ENCODE measurements around the gene TENT4B.

Gene TENT4B

GRCh38 chr16:50269769-50270509 is 116.8 kb downstream of the TENT4B start:
- no peak for TF ChIP-seq CTCF (IDR thresholded peaks at IDR 0.05; ENCODE audit: borderline replicate concordance, control extremely low read depth, extremely low read depth, insufficient read depth, missing control alignments)
- no peak for DNase-seq (ENCODE audit: low spot score)
- in situ Hi-C loops (cut with MboI; ENCODE audit: low sequenced_read_pairs, unreplicated experiment) = no loop called here

DNA sequence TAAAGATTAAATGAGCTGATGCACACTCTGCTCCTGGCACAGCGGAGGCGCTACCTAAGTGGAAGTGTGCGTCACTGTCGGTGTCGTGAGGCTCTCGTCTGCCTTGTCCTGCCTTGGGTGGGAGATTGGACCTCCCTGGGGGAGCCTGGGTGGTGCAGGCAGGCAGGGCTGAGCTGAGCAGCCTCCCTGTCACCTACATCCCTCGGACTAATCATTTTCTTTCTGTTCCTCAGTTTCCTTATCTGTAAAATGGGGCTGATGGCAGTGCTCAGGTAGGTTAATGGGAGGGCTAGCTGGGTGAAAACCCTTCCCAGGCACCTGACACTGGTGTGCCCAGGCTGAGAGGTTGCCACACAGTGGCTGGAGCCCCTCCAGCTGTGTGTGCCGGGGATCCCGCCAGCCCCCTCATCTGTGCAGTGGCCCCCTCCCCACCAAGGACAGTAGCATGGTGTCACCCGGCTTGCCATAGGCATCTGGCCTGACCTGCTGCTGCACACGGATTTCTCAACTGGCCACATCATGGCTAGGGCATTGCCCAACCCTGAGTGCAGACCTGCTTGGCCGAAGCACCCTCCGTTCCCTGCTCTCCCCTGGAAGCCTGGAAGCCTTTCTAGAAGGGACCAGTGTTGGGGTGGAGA is 117.5 kb downstream of the TENT4B start:
- in situ Hi-C loops (cut with MboI; ENCODE audit: low sequenced_read_pairs, unreplicated experiment) = no loop called here
- TF ChIP-seq CTCF (IDR thresholded peaks at IDR 0.05; ENCODE audit: borderline replicate concordance, control extremely low read depth, extremely low read depth, insufficient read depth, missing control alignments) = no peak
- DNase-seq (ENCODE audit: low spot score) = no peak

DNA sequence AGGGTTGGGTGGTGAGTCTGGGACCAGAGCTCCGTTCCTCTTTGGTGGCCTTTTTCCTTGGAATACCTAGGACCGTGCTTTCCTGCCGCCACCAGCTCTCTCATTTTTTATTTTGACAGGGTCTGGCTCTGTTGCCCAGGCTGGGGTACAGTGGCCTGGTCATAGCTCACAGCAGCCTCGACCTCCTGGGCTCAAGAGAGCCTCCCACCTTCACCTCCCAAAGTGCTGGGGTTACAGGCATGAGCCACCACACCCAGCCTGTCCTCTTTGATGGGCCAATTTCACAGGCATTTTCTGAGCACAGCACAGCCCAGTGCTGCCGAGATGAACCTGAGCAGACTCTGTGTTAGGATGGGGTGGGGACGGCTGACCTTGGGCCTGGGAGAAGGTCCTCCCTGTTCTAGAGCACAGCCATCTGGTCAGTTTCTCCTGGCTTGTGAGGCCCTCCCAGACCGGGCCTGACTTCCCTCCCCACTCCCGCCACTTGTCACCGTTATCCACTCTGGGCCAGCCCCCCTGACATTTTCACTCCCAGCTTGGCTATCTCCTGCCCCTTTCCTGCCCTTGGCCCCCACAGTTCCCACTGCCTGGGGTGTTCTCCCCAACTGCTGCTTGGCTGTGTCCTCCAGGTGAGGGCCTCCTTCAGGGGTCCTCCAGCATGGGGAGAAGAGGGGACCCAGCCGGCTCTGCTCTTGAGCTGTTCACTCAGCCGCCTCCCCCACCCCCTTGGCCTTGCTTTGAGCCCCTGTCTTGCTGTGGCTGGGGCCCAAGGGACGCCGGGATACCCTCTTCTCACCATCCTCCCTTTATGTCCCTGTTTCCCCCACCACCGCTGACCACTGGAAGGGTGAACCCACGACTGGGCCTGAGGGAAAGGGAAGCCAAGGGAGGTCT is 118.3 kb downstream of the TENT4B start:
- in situ Hi-C loops (cut with MboI; ENCODE audit: low sequenced_read_pairs, unreplicated experiment) = no loop called here
- TF ChIP-seq CTCF (IDR thresholded peaks at IDR 0.05; ENCODE audit: borderline replicate concordance, control extremely low read depth, extremely low read depth, insufficient read depth, missing control alignments) = no peak
- DNase-seq (ENCODE audit: low spot score) = no peak

DNA sequence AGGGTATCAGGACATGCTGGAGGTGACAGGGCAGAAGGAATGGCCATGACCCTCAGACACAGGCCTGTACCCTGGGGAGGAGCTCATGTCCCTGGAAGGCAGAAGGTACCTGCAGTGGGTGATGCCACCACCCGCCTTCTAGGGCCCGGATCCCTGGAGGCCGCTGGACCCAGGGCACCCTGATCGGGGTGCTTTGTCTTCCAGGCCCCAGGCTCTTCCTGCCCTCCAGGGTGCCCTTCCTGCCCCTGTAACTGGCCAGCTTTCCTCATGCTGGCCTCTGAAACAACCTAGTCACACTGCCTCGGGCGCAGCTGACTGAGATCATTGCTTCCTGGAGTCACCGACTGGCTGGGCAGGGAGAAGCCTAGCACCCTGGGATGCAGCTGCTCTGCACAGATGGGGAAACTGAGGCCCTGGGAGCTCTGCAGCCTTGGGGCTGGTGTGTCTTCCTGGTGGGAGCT is 119.0 kb downstream of the TENT4B start:
- in situ Hi-C loops (cut with MboI; ENCODE audit: low sequenced_read_pairs, unreplicated experiment) = no loop called here
- DNase-seq (ENCODE audit: low spot score) = no peak
- no peak for TF ChIP-seq CTCF (IDR thresholded peaks at IDR 0.05; ENCODE audit: borderline replicate concordance, control extremely low read depth, extremely low read depth, insufficient read depth, missing control alignments)

- no peak for DNase-seq (ENCODE audit: low spot score)
- in situ Hi-C loops (cut with MboI; ENCODE audit: low sequenced_read_pairs, unreplicated experiment) = no loop called here
- no peak for TF ChIP-seq CTCF (IDR thresholded peaks at IDR 0.05; ENCODE audit: borderline replicate concordance, control extremely low read depth, extremely low read depth, insufficient read depth, missing control alignments)
These were observed 119.7 kb downstream of the TENT4B start for GRCh38 chr16:50272687-50273381.

DNA sequence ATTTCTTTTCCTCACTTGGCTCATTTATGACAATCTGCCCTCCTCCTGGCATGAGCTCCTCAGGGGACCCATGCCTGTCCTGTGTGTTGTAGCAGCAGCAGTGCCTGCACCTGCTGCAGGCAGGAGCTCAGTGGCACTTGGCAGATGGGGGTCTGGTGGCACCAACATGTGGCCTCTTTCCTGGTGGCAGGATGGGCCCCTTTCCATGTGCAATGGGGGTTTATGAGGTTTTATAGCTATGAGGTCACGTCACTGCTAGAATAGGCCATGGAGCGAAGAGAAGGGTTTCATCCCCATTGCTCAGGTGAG is 120.2 kb downstream of the TENT4B start:
- no peak for TF ChIP-seq CTCF (IDR thresholded peaks at IDR 0.05; ENCODE audit: borderline replicate concordance, control extremely low read depth, extremely low read depth, insufficient read depth, missing control alignments)
- in situ Hi-C loops (cut with MboI; ENCODE audit: low sequenced_read_pairs, unreplicated experiment) = no loop called here
- DNase-seq (ENCODE audit: low spot score) = no peak
